Activated naive CD4-positive, alpha-beta T cell treated with anti-CD3 and anti-CD28 coated beads, Interleukin-2, amount 50 U/mL, for 24 hours (primary cell): ENCODE measurements around the gene VTI1B.
"Not testable (repeated sequence)": the region's sequence is repeated elsewhere in the genome, so short reads cannot be mapped to it uniquely, and the experiment has no call there.

Experiments used
- H3K27ac Mint-ChIP-seq: one replicate; pipeline ENCODE4 v1.8.0; 2021; ENCODE audit warnings: mild to moderate bottlenecking, mixed read lengths
- H3K27me3 Mint-ChIP-seq: one replicate; pipeline ENCODE4 v1.8.0; 2021; ENCODE audit warnings: mixed read lengths
- H3K36me3 Mint-ChIP-seq: one replicate; pipeline ENCODE4 v1.8.0; 2021; ENCODE audit warnings: mixed read lengths
- H3K4me1 Mint-ChIP-seq: one replicate; pipeline ENCODE4 v1.8.0; 2021; ENCODE audit warnings: mixed read lengths
- H3K4me3 Mint-ChIP-seq: one replicate; pipeline ENCODE4 v1.8.0; 2021; ENCODE audit warnings: mild to moderate bottlenecking, mixed read lengths
- H3K9me3 Mint-ChIP-seq: one replicate; pipeline ENCODE4 v1.8.0; 2021; ENCODE audit warnings: mixed read lengths

VTI1B gene

DNA sequence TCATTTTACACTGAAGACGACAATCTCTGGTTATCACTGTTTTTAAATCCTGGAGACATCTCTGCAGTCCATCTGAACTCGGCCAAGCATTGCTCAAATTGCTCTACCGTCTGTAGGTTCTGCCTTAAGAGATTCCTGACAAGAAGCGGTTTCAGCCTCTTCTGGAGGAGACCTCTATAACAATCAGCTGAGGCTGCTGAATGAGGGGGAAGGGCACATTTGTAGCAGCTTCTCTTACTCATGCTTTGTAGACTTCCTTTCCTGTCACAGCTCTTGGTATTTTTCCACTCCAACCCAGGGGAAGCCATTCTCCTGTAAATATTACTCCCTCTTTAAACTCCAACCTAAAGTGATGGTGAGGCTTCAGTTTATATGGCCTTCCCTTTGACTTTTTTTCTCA, 51.8 kb downstream of the VTI1B start:
- Mint-ChIP-seq H3K9me3 (no peaks in the 10 kb centered on the region), H3K4me1 (peaks cover 46% of the 10 kb centered on the region), H3K4me3 (no peak overlapping the region), H3K27me3 (no peaks in the 10 kb centered on the region), H3K27ac (peak overlapping the region; percentile 87), H3K36me3 (no peaks in the 10 kb centered on the region)

DNA sequence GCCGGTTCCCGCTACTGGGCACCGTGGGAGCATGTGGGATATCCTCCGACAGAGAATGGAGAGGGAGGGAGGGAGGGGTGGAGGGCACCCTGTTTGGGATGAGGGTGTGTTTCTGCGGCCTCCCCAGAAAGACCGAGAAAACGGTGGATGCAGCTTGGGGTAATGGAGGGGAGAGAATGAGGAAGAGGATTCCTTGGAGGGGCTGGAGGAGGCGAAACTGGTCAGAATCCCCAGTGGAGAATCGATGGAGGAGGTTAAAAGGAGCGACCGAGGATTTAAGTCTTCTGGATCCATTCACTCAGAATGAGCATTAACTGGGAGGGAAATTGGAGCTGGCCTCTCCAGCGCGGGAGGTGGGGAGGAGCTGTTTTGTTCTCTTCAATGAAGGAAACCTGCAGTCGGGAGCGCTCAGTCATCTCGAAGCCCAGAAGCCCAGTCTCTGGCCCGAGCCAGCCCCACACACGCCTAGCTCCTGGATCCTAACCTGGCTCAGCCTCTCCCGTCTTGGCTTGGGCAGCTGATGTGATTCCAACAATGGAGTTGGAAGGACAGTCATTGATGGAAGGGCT, 54.1 kb downstream of the VTI1B start:
- Mint-ChIP-seq H3K4me3 (peak overlapping the region; percentile 89), H3K27me3 (no peaks in the 10 kb centered on the region), H3K36me3 (no peaks in the 10 kb centered on the region), H3K4me1 (peaks cover 46% of the 10 kb centered on the region), H3K27ac (no peak overlapping the region), H3K9me3 (no peaks in the 10 kb centered on the region)

DNA sequence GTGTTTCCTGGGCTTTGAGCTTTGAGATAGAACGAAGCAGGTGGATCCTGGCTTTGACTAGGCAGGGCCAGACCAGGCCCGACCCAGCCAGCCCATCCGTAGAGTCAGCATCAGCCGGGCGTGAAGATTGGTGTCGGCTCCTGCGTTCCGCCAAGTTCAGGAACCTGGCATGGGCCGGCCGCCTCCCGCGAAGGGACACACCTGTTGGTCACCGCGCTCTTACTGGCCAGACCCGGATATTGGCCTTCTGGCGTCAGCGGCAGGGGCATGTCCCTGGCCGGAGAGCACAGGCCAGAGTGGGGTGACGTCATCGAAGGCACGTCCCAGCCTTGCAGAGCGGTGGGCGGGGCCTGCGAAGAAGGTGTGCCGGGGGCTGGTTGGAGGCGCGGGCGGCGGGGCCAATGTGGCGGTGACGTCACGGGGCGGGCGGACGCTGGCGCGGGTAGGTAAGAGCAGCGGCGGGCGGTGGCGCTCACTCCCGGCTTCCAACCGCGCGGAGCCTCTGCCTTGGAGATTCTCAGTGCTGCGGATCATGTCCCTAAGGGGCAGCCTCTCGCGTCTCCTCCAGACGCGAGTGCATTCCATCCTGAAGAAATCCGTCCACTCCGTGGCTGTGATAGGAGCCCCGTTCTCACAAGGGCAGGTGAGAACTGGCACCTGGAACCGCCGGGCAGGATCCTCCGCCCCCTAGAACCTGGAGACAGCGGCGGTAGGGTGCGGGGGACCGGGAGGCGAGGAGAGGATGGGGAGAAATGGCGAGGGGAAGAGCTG, 54.8 kb downstream of the VTI1B start, which contains the start of gene ARG2:
Gene ARG2, plus strand, starts transcription at position 475 of the 771 bp plus-strand sequence. Its CDS starts 58 bp downstream, at position 533.
- Mint-ChIP-seq H3K4me3 (peak within 1 kb of the TSS; percentile 89), H3K27me3 (no peaks in the 10 kb centered on the region), H3K4me1 (peaks cover 46% of the 10 kb centered on the region), H3K27ac (peak within 1 kb of the TSS; percentile 89), H3K9me3 (no peaks in the 10 kb centered on the region), H3K36me3 (no peaks in the 10 kb centered on the region)

DNA sequence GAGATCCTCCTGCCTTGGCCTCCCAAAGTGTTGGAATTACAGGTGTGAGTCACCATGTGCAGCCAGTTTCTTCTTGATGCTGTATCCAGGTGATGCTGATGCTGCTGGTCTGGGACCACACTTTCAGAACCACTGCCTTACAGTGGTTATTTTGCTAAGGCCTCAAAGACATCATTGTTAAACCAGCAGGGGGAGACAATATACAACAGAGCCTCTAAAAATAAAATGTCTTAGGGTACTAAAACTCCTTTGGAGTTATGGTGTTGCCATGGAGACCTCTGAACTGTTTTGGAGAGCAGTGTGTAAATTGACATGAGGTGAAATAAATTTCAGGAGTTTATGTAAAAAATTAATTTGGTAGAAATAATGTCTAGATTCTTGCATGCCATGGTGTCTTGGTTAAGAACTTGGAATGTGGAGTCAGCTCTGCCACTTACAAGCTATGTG, 55.8 kb downstream of the VTI1B start:
- H3K27ac Mint-ChIP-seq: peak overlapping the region; percentile 47
- H3K27me3 Mint-ChIP-seq: no peaks in the 10 kb centered on the region
- H3K9me3 Mint-ChIP-seq: no peaks in the 10 kb centered on the region
- H3K4me1 Mint-ChIP-seq: peaks cover 40% of the 10 kb centered on the region
- peak overlapping the region; percentile 89 for H3K4me3 Mint-ChIP-seq
- H3K36me3 Mint-ChIP-seq: no peaks in the 10 kb centered on the region

DNA sequence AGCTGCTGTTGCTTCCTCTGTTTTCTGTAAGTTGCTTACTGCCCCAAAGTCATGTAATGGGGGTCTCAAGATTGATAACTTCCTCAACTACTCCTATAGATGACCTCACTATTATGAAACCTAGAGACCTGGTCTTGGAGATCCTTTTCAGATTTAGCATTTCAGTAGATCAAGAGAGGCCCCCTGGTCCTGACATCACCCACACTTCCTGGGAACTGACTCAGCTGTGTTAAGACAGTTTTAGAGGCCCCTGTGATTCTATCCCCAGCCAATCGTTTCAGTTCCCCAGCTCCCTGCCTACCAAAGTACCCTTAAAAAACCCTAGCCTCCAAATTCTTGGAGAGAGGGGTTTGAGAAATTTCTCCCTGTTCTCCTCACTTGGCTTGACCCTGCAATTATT, 63.9 kb downstream of the VTI1B start:
- Mint-ChIP-seq H3K9me3 (no peaks in the 10 kb centered on the region), H3K27me3 (no peaks in the 10 kb centered on the region), H3K4me1 (no peaks in the 10 kb centered on the region), H3K36me3 (no peaks in the 10 kb centered on the region), H3K27ac (no peak overlapping the region), H3K4me3 (no peak overlapping the region)

DNA sequence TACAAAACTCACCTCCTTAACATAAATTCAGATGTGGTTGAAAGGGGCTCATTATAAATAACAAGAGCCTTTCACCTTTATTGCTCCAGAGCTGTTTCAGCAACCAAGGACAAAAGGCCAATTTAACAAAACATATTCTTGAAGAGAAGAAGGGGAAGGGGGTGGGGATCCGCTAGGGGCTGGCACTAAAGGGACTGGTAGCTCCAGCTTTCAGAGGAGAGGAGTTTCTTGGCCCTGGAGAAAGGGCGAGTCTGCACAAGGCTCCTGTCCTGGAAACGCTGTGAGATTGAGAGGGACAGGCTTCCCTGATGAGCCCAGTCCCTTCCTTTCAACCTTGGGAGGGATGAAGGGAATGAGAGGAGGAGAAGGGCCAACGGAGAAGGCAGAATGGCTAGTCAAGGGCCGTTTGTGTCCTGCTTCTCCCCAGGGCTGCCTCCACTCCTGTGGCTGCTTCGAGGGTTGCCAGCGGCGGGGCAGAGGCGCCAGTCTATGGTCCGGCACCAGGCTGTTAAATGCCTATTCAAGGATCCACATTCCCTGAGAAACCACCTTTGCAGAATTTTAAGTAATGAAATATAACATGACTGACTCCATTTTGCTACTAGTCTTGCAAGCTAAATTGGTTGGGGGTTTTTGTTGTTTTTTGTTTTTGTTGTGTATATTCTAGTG, 64.7 kb downstream of the VTI1B start:
- Mint-ChIP-seq H3K27ac (no peak overlapping the region), H3K9me3 (no peaks in the 10 kb centered on the region), H3K36me3 (no peaks in the 10 kb centered on the region), H3K27me3 (no peaks in the 10 kb centered on the region), H3K4me3 (no peak overlapping the region), H3K4me1 (no peaks in the 10 kb centered on the region)

DNA sequence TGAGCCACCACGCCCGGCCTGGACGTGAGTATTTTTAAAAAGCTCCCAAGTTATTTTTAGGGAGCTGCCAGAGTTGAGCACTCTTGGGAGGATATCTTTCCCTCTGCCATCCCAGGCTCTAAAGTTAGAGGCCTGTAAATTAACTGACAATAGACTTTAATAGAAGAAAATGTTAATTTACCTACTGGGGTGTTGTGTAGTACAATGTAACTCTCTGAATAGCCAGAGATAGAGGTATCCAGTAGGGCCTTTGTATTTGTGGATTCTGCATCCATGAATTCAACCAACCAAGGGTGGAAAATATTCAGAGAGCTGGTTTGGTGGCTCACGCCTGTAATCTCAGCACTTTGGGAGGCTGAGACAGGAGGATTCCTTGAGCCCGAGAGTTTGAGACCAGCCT, 66.8 kb downstream of the VTI1B start:
- no peaks in the 10 kb centered on the region for H3K36me3 Mint-ChIP-seq
- no peak overlapping the region for H3K4me3 Mint-ChIP-seq
- no peaks in the 10 kb centered on the region for H3K27me3 Mint-ChIP-seq
- H3K4me1 Mint-ChIP-seq: no peaks in the 10 kb centered on the region
- H3K9me3 Mint-ChIP-seq: no peaks in the 10 kb centered on the region
- no peak overlapping the region for H3K27ac Mint-ChIP-seq

DNA sequence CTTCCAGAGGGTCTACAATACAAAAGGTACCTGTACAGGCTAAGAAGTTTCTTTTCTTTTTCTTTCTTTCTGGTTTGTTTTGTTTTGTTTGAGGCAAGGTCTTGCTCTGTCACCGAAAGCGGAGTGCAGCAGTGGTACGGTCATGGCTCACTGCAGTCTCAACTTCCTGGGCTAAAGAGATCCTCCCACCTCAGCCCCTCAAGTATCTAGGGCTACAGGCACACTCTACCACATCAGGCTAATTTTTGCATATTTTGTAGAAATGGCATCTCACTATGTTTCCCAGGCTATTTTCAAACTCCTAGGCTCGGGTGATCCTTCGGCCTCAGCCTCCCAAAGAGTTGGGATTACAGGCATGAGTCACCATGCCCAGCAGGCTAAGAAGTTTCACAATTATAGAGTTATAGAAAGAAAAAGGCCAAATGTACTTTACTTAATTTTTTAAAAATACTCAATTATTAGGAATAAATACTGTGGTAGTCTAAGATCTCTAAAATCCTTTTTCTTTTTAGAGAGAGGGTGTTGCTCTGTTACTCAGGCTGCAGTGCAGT, 71.4 kb downstream of the VTI1B start:
- peaks cover 22% of the 10 kb centered on the region for H3K4me1 Mint-ChIP-seq
- H3K9me3 Mint-ChIP-seq: no peaks in the 10 kb centered on the region
- H3K27ac Mint-ChIP-seq: no peak overlapping the region
- H3K4me3 Mint-ChIP-seq: no peak overlapping the region
- H3K36me3 Mint-ChIP-seq: no peaks in the 10 kb centered on the region
- H3K27me3 Mint-ChIP-seq: no peaks in the 10 kb centered on the region

DNA sequence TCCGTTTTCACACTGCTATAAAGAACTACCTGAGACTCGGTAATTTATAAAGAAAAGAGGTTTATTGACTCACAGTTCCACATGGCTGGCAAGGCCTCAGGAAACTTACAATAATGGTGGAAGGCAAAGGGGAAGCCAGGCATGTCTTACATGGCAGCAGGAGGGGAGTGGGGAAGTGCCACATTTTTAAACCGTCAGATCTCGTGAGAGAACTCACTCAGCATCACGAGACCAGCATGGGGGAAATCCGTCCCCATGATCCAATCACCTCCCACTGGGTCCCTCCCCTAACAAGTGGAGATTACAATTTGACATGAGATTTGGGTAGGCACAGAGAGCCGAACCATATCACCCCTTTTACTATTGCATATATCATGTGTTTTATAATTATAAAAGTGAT, 72.4 kb downstream of the VTI1B start:
- Mint-ChIP-seq H3K4me3 (peak overlapping the region; percentile 33), H3K27ac (no peak overlapping the region), H3K27me3 (no peaks in the 10 kb centered on the region), H3K9me3 (no peaks in the 10 kb centered on the region), H3K36me3 (no peaks in the 10 kb centered on the region), H3K4me1 (peaks cover 31% of the 10 kb centered on the region)

DNA sequence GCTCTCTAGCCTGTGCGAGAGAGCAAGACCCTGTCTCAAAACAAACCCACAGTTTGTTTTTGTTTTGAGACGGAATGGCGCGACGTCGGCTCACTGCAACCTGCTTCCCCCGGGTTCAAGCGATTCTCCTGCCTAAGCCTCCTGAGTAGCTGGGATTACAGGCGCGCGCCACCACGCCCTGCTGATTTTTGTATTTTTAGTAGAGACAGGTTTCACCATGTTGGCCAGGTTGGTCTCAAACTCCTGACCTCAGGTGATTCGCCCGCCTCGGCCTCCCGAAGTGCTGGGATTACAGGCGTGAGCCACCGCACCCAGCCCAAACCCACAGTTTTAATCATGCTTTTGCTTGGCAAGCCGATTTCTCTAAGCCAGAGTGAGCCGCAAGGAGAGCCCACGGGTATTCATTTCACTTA, 73.9 kb downstream of the VTI1B start:
- H3K27me3 Mint-ChIP-seq, H3K36me3 Mint-ChIP-seq, H3K9me3 Mint-ChIP-seq: not testable (repeated sequence)
- Mint-ChIP-seq H3K4me1 (peaks cover 42% of the 10 kb centered on the region), H3K4me3 (peak overlapping the region; percentile 96), H3K27ac (peak overlapping the region; percentile 98)

DNA sequence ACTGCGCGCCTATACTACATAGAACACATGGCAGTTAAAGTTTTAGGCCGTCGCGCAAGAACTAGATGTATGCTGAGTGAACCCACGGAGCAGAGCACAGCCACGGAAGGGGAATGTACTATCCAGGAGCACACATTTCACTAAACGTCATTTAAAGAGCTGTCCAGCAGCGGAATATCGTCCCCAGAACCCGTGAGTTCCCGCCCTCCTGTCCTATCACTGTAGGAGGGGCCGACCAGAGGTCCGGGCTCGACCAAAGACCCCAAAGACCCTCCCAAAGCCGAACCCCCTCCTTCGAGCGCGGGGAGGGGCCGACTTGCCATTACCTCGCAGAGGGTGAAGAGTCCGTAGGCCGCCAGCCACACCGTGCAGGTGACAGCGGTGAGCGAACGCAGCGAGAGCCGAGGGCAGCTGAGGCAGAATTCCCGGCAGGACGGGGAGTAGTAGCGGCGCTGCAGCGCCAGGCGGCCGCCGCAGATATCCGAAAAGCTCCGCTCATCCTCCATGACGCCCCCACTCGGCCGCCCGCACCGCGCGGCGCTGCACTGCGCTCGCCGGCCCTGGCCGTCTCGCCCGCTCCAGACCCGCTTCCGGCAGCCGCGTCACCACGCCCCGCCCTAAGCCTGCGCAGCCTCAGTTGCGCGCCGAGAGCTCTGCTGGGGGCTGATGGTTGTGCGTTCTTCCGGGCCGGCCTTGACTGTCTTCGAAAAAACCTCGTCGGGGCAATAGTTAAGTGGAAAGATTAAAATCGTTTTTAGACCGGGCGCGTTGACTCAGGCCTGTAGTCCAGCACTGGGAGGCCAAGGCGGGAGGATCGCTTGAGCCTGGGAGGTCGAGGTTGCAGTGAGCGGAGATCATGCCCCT, 74.5 kb downstream of the VTI1B start, which contains the start of gene PIGH:
Gene PIGH, minus strand, starts transcription at position 571 of the 864 bp plus-strand sequence. Its CDS starts 65 bp downstream, at position 506.
- H3K36me3 Mint-ChIP-seq: peaks cover 5% of the 10 kb centered on the region

More for the DNA sequence above, 74.5 kb downstream of the VTI1B start, which contains the start of gene PIGH:
- Mint-ChIP-seq H3K4me3 (peak within 1 kb of the TSS; percentile 96), H3K4me1 (peaks cover 46% of the 10 kb centered on the region), H3K9me3 (no peaks in the 10 kb centered on the region), H3K27me3 (no peaks in the 10 kb centered on the region), H3K27ac (peak within 1 kb of the TSS; percentile 98)
